Measurements from ENCODE around the gene EBF3.

EBF3 gene

GRCh38 chr10:129796710-129797420 is 167.2 kb downstream of the EBF3 start:
- no peak for DNase-seq (ENCODE audit: low read depth)

GRCh38 chr10:129793996-129794395 is 170.1 kb downstream of the EBF3 start:
- DNase-seq (ENCODE audit: low read depth) = no peak

- no peak for DNase-seq (ENCODE audit: low read depth)
Observed at GRCh38 chr10:129793479-129793878, 170.6 kb downstream of the EBF3 start.

GRCh38 chr10:129792864-129793263 is 171.2 kb downstream of the EBF3 start:
- DNase-seq (ENCODE audit: low read depth) = no peak

GRCh38 chr10:129792141-129792540 is 171.9 kb downstream of the EBF3 start:
- DNase-seq (ENCODE audit: low read depth) = no peak

- no peak for DNase-seq (ENCODE audit: low read depth)
Observed at GRCh38 chr10:129790715-129791446, 173.2 kb downstream of the EBF3 start.

GRCh38 chr10:129788215-129788614 is 175.9 kb downstream of the EBF3 start:
- no peak for DNase-seq (ENCODE audit: low read depth)

- no peak for DNase-seq (ENCODE audit: low read depth)
Observed at GRCh38 chr10:129787557-129787956, 176.5 kb downstream of the EBF3 start.

- DNase-seq (ENCODE audit: low read depth) = no peak
Observed at GRCh38 chr10:129786216-129786615, 177.9 kb downstream of the EBF3 start.

GRCh38 chr10:129785536-129785981 is 178.5 kb downstream of the EBF3 start:
- no peak for DNase-seq (ENCODE audit: low read depth)
